ENCODE data around the gene DOCK10.

DNA sequence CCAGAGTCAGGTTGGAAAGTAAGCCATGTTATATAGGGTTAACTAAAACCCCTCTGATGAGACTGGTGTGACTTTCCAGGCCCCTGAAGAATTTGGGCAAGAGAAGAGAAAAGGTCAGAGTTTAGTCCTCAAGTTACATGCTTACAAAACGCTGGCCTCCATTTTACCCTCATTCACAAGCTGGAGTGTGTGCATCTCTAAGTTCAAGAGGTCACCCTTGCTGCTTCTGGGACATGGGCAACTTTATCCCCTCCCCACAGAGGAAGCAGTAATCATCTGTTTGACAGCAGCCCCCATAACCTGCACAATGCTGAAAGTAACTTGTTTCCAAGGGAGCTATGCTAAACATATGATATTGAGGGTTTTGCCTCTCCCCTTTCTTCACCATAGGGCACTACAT, 240.9 kb downstream of the DOCK10 start:
- TF ChIP-seq, protein P1, sequence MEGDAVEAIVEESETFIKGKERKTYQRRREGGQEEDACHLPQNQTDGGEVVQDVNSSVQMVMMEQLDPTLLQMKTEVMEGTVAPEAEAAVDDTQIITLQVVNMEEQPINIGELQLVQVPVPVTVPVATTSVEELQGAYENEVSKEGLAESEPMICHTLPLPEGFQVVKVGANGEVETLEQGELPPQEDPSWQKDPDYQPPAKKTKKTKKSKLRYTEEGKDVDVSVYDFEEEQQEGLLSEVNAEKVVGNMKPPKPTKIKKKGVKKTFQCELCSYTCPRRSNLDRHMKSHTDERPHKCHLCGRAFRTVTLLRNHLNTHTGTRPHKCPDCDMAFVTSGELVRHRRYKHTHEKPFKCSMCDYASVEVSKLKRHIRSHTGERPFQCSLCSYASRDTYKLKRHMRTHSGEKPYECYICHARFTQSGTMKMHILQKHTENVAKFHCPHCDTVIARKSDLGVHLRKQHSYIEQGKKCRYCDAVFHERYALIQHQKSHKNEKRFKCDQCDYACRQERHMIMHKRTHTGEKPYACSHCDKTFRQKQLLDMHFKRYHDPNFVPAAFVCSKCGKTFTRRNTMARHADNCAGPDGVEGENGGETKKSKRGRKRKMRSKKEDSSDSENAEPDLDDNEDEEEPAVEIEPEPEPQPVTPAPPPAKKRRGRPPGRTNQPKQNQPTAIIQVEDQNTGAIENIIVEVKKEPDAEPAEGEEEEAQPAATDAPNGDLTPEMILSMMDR (IDR thresholded peaks at IDR 0.05) = no peak
- TF ChIP-seq POLR2A (IDR thresholded peaks at IDR 0.05) = no peak
- TF ChIP-seq POLR2AphosphoS5 (IDR thresholded peaks at IDR 0.05) = no peak
- TF ChIP-seq EP300 (IDR thresholded peaks at IDR 0.05) = no peak

Data from suprapubic skin (tissue), 4 donors.